Measurements from ENCODE around the gene ZNF780B.

Gene ZNF780B

GRCh38 chr19:40035996-40036395 is 20.0 kb downstream of the ZNF780B start:
- no peak for TF ChIP-seq CTCF (conservative IDR thresholded peaks at IDR 0.05)
- no peak overlapping the region for H3K27ac ChIP-seq

- TF ChIP-seq CTCF (conservative IDR thresholded peaks at IDR 0.05), result no peak
- no peak overlapping the region for H3K27ac ChIP-seq
Observed at GRCh38 chr19:40033989-40034560, 22.0 kb downstream of the ZNF780B start.

GRCh38 chr19:40026597-40026970 is 29.4 kb downstream of the ZNF780B start:
- no peak for TF ChIP-seq CTCF (conservative IDR thresholded peaks at IDR 0.05)
- H3K27ac ChIP-seq, result no peak overlapping the region

GRCh38 chr19:40025938-40026596 is 30.0 kb downstream of the ZNF780B start:
- TF ChIP-seq CTCF (conservative IDR thresholded peaks at IDR 0.05), result no peak
- no peak overlapping the region for H3K27ac ChIP-seq

- H3K27ac ChIP-seq, result no peak overlapping the region
- no peak for TF ChIP-seq CTCF (conservative IDR thresholded peaks at IDR 0.05)
Observed at GRCh38 chr19:40023969-40024368, 32.1 kb downstream of the ZNF780B start.

- no peak overlapping the region for H3K27ac ChIP-seq
- TF ChIP-seq CTCF (conservative IDR thresholded peaks at IDR 0.05), result no peak
Observed at GRCh38 chr19:40013991-40014390, 42.0 kb downstream of the ZNF780B start.

GRCh38 chr19:40009674-40010073 is 46.4 kb downstream of the ZNF780B start:
- H3K27ac ChIP-seq, result no peak overlapping the region
- TF ChIP-seq CTCF (conservative IDR thresholded peaks at IDR 0.05), result no peak
